ENCODE results near the gene DRAM1. TPM values are rescaled to one million over a fixed set of nuclear protein-coding genes. Genes with fewer than 3 reads are reported as not detected.
"Not testable (repeated sequence)": the region's sequence is repeated elsewhere in the genome, so short reads cannot be mapped to it uniquely, and the experiment has no call there.

The DRAM1 gene
- total and polyA plus RNA-seq, 5 donors from 2014 or later, result 2.6 to 4.7 (median 3.5) TPM

DNA sequence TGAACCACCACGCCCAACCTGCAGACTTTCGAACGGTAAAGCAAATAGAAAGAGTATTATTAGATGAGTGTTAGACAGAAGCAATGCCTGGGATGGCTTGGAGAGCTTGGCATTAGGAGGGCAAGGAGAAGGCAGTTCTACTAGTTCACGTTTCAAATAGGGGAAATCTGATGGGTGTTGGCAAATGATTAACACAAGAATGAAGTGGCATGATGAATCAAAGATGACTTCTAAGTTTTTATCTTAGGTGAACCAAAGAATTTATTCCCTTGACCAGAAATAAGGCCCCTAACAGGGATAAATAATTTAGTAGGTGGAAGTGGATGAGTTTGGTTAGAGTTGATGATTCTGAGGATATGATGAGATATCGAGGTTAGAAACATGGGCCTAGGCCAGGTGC is 38.5 kb downstream of the DRAM1 start:
- no peak for ATAC-seq (ENCODE audit: low read depth in 2 of 2)
- H3K27me3 ChIP-seq (ENCODE audit: control insufficient read depth, insufficient read depth, low read length), result no peaks in the 10 kb centered on the region
- no peak overlapping the region for H3K4me3 ChIP-seq (ENCODE audit: low read depth, low read length)
- no peaks in the 10 kb centered on the region for H3K9me3 ChIP-seq (ENCODE audit: control insufficient read depth in 2 of 2, low read length in 2 of 2)
- no peak overlapping the region for H3K27ac Mint-ChIP-seq
- peaks cover 6% of the 10 kb centered on the region for H3K4me1 ChIP-seq (ENCODE audit: control insufficient read depth, insufficient read depth, low read length, poor library complexity, severe bottlenecking)
- peaks cover 0 to 5% (median 2%) of the 10 kb centered on the region in 4 donors for H3K4me1 Mint-ChIP-seq
- no peaks in the 10 kb centered on the region for H3K36me3 Mint-ChIP-seq
- H3K36me3 ChIP-seq (ENCODE audit: control insufficient read depth, insufficient read depth, low read length), result no peaks in the 10 kb centered on the region
- H3K4me3 Mint-ChIP-seq, result no peak overlapping the region
- H3K9me3 Mint-ChIP-seq, result no peaks in the 10 kb centered on the region
- H3K27ac ChIP-seq (ENCODE audit: insufficient read depth, low read length, poor library complexity, severe bottlenecking), result no peak overlapping the region
- no peaks in the 10 kb centered on the region for H3K27me3 Mint-ChIP-seq
- DNase-seq, result no peak

DNA sequence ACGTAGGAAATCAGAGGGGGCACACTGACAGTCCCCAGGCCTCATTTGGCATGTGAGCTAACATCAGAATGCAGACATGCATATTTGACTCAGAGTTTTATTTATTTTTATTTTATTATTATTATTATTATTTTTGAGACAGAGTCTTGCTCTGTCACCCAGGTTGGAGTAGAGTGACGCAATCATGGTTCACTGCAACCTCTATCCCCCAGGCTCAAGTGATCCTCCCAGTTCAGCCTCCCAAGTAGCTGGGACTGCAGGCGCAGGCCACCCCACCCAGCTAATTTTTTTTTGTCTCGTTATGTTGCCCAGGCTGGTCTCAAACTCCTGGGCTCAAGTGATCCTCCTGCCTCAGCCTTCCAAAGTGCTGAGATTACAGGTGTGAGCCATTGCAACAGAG is 41.4 kb downstream of the DRAM1 start:
- not testable (repeated sequence) for ATAC-seq (ENCODE audit: low read depth in 2 of 2); DNase-seq; H3K36me3 Mint-ChIP-seq; H3K36me3 ChIP-seq (ENCODE audit: control insufficient read depth, insufficient read depth, low read length); H3K27me3 ChIP-seq (ENCODE audit: control insufficient read depth, insufficient read depth, low read length); H3K9me3 ChIP-seq (ENCODE audit: control insufficient read depth in 2 of 2, low read length in 2 of 2); H3K27ac ChIP-seq (ENCODE audit: insufficient read depth, low read length, poor library complexity, severe bottlenecking); H3K4me3 Mint-ChIP-seq; H3K4me3 ChIP-seq (ENCODE audit: low read depth, low read length); H3K4me1 ChIP-seq (ENCODE audit: control insufficient read depth, insufficient read depth, low read length, poor library complexity, severe bottlenecking); H3K4me1 Mint-ChIP-seq; H3K9me3 Mint-ChIP-seq; H3K27me3 Mint-ChIP-seq
- H3K27ac Mint-ChIP-seq, result peak overlapping the region in 1 of 3 donors; percentile 14

DNA sequence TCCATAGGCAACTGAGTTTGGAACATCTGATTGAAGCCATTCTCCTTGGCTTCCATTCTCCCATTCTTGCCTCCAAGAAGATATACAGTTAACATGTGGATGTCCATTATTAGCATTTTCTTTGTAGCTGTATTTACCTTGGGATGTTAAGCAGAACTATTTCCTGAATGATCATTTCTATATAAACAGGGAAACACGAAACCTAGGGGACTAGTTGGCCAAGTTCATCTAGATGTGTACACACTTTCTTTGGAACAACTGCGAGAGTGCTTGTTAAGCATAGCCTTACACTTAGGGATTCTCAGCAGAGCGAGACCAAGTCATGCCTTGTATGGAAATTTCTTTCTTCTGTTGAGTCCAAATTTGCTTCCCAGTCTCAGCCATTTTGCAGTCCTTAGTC is 42.1 kb downstream of the DRAM1 start:
- no peak for DNase-seq
- Mint-ChIP-seq H3K27me3 (no peaks in the 10 kb centered on the region), H3K9me3 (no peaks in the 10 kb centered on the region), H3K27ac (no peak overlapping the region), H3K4me1 (peaks cover 0 to 5% (median 2%) of the 10 kb centered on the region in 4 donors), H3K4me3 (no peak overlapping the region), H3K36me3 (no peaks in the 10 kb centered on the region)
- Histone ChIP-seq H3K9me3 (ENCODE audit: control insufficient read depth in 2 of 2, low read length in 2 of 2) (no peaks in the 10 kb centered on the region), H3K27me3 (ENCODE audit: control insufficient read depth, insufficient read depth, low read length) (no peaks in the 10 kb centered on the region), H3K36me3 (ENCODE audit: control insufficient read depth, insufficient read depth, low read length) (no peaks in the 10 kb centered on the region), H3K4me3 (ENCODE audit: low read depth, low read length) (no peak overlapping the region), H3K4me1 (ENCODE audit: control insufficient read depth, insufficient read depth, low read length, poor library complexity, severe bottlenecking) (peaks cover 6% of the 10 kb centered on the region), H3K27ac (ENCODE audit: insufficient read depth, low read length, poor library complexity, severe bottlenecking) (no peak overlapping the region)
- ATAC-seq (ENCODE audit: low read depth in 2 of 2), result no peak

DNA sequence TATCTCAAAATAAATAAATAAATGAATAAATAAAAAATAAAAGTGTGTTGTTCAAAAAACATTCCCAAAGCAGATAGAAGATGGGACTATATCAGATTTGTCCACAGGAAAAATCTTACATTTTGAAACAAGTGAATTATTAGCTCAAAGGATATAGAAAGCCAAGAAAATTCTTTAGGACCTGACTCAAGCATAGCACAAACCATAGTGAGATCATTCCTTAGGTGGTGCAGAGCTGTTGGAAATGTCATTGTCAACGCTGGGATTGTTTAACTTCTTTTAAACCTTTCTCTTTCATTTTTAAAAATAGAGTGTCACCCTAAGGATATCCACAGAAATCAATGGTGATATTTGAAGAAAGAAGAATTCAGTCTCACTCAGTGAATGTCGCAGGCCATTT is 43.5 kb downstream of the DRAM1 start:
- no peaks in the 10 kb centered on the region for H3K36me3 Mint-ChIP-seq
- no peaks in the 10 kb centered on the region for H3K9me3 ChIP-seq (ENCODE audit: control insufficient read depth in 2 of 2, low read length in 2 of 2)
- no peak overlapping the region for H3K27ac Mint-ChIP-seq
- H3K4me3 ChIP-seq (ENCODE audit: low read depth, low read length), result no peak overlapping the region
- no peak for DNase-seq
- H3K27me3 ChIP-seq (ENCODE audit: control insufficient read depth, insufficient read depth, low read length), result no peaks in the 10 kb centered on the region
- no peak for ATAC-seq (ENCODE audit: low read depth in 2 of 2)
- H3K4me1 ChIP-seq (ENCODE audit: control insufficient read depth, insufficient read depth, low read length, poor library complexity, severe bottlenecking), result peaks cover 6% of the 10 kb centered on the region
- H3K4me3 Mint-ChIP-seq, result no peak overlapping the region
- no peaks in the 10 kb centered on the region for H3K27me3 Mint-ChIP-seq
- H3K36me3 ChIP-seq (ENCODE audit: control insufficient read depth, insufficient read depth, low read length), result no peaks in the 10 kb centered on the region
- no peaks in the 10 kb centered on the region for H3K9me3 Mint-ChIP-seq
- H3K27ac ChIP-seq (ENCODE audit: insufficient read depth, low read length, poor library complexity, severe bottlenecking), result no peak overlapping the region
- H3K4me1 Mint-ChIP-seq, result peaks cover 0 to 5% (median 2%) of the 10 kb centered on the region in 4 donors

DNA sequence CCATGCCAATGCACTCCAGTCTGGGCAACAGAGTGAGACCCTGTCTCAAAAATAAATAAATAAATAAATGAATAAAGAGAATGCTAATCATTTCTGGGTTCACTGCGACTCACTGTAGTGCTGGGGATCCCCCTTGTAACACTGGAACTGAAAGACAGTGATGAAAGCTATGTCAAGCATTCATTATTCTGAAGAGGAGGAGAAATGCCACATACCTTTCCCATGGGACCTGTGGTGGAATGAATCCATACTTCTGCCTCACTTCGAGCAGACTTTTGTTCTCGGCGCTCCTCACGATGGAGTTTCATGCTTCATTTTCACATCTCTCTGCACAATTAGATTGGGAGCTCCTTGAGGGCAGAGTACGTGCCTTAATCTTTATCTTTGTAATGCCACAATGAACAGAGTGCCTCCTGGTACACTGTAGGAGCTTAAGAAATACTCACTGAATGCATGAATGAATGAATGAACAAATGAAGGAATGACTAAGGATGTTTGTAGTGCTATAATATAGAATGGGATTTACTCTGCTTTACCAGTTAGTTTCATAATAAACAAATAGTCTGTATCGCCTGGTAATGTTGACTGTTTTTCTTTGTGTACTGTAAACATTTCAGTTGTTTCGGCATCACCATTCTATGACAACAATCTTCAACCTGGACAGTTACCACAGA is 45.8 kb downstream of the DRAM1 start:
- Mint-ChIP-seq H3K36me3 (no peaks in the 10 kb centered on the region), H3K27me3 (peaks cover 4% of the 10 kb centered on the region), H3K4me1 (no peaks in the 10 kb centered on the region), H3K4me3 (no peak overlapping the region), H3K27ac (no peak overlapping the region), H3K9me3 (no peaks in the 10 kb centered on the region)
- no peak for ATAC-seq (ENCODE audit: low read depth in 2 of 2)
- Histone ChIP-seq H3K27ac (ENCODE audit: insufficient read depth, low read length, poor library complexity, severe bottlenecking) (no peak overlapping the region), H3K27me3 (ENCODE audit: control insufficient read depth, insufficient read depth, low read length) (no peaks in the 10 kb centered on the region), H3K4me1 (ENCODE audit: control insufficient read depth, insufficient read depth, low read length, poor library complexity, severe bottlenecking) (no peaks in the 10 kb centered on the region), H3K36me3 (ENCODE audit: control insufficient read depth, insufficient read depth, low read length) (no peaks in the 10 kb centered on the region), H3K9me3 (ENCODE audit: control insufficient read depth in 2 of 2, low read length in 2 of 2) (no peaks in the 10 kb centered on the region), H3K4me3 (ENCODE audit: low read depth, low read length) (no peak overlapping the region)
- DNase-seq, result no peak

DNA sequence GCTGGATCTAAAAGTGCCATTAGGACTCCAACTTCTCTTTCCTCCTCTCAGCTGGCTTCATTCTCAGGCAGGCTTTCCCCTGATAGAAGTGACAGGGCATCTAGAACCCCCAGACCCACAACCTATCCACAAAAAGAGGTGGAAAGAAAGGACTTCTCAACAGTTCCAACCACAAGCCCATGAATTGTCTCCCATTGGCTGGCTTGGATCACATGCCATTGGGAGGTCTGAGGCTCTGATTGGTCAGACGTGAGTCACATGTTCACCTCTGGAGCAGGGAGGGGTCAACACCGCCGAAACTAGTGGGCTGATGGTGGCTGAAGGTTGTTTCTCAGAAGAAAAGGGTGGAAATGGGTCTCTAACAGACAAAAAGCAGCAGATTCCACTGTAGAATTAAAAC is 47.2 kb downstream of the DRAM1 start:
- DNase-seq (no peak), ATAC-seq (ENCODE audit: low read depth in 2 of 2) (no peak)
- H3K27me3 ChIP-seq (ENCODE audit: control insufficient read depth, insufficient read depth, low read length), result no peaks in the 10 kb centered on the region
- Mint-ChIP-seq H3K36me3 (no peaks in the 10 kb centered on the region), H3K27ac (no peak overlapping the region), H3K27me3 (peaks cover 4% of the 10 kb centered on the region), H3K4me3 (no peak overlapping the region), H3K4me1 (no peaks in the 10 kb centered on the region), H3K9me3 (no peaks in the 10 kb centered on the region)
- no peaks in the 10 kb centered on the region for H3K36me3 ChIP-seq (ENCODE audit: control insufficient read depth, insufficient read depth, low read length)
- no peak overlapping the region for H3K27ac ChIP-seq (ENCODE audit: insufficient read depth, low read length, poor library complexity, severe bottlenecking)
- H3K4me3 ChIP-seq (ENCODE audit: low read depth, low read length), result no peak overlapping the region
- H3K4me1 ChIP-seq (ENCODE audit: control insufficient read depth, insufficient read depth, low read length, poor library complexity, severe bottlenecking), result no peaks in the 10 kb centered on the region
- no peaks in the 10 kb centered on the region for H3K9me3 ChIP-seq (ENCODE audit: control insufficient read depth in 2 of 2, low read length in 2 of 2)

DNA sequence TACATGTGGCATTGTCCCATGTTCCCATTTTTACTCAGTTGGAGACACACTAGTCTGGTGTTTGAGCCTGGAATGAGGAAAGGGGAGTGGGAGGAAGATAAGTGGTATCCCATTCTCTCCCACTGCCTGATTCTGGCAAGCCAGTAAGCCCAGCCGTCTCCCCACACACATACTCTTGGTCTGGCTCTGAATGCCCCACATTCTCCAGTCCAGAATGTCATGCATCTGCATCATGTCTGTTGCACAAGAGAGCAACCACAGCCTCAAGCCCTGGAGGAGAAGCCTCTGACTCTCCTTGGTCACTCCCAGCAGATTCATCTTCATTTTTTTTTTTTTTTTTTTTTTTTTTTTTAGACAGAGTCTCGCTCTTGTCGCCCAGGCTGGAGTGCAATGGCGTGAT is 48.0 kb downstream of the DRAM1 start:
- Mint-ChIP-seq H3K27ac (no peak overlapping the region), H3K9me3 (no peaks in the 10 kb centered on the region), H3K4me1 (no peaks in the 10 kb centered on the region), H3K27me3 (peaks cover 4% of the 10 kb centered on the region), H3K4me3 (no peak overlapping the region), H3K36me3 (no peaks in the 10 kb centered on the region)
- Histone ChIP-seq H3K36me3 (ENCODE audit: control insufficient read depth, insufficient read depth, low read length) (no peaks in the 10 kb centered on the region), H3K9me3 (ENCODE audit: control insufficient read depth in 2 of 2, low read length in 2 of 2) (no peaks in the 10 kb centered on the region), H3K27me3 (ENCODE audit: control insufficient read depth, insufficient read depth, low read length) (no peaks in the 10 kb centered on the region), H3K4me1 (ENCODE audit: control insufficient read depth, insufficient read depth, low read length, poor library complexity, severe bottlenecking) (no peaks in the 10 kb centered on the region), H3K27ac (ENCODE audit: insufficient read depth, low read length, poor library complexity, severe bottlenecking) (no peak overlapping the region), H3K4me3 (ENCODE audit: low read depth, low read length) (no peak overlapping the region)
- DNase-seq (no peak), ATAC-seq (ENCODE audit: low read depth in 2 of 2) (no peak)

DNA sequence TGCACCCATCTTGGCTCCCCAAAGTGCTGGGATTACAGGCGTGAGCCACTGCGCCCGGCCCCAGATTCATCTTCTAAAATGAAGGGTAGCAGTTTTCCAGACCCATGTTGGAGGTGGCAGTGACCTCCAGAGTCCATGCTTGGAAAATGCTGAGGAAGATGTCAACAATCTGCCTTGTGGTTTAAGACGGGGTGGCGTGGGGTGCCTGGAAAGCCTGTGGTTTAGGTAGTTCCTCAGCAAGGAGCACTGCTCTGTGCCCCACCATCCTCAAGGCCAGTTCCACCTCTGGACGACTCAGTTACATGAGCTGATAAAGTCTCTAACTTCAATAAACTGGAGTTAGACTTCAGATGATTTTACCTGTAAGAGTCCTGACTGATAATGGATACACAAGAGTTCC is 48.6 kb downstream of the DRAM1 start:
- H3K9me3 ChIP-seq (ENCODE audit: control insufficient read depth in 2 of 2, low read length in 2 of 2), result no peaks in the 10 kb centered on the region
- H3K27me3 ChIP-seq (ENCODE audit: control insufficient read depth, insufficient read depth, low read length), result no peaks in the 10 kb centered on the region
- Mint-ChIP-seq H3K36me3 (no peaks in the 10 kb centered on the region), H3K4me3 (no peak overlapping the region), H3K4me1 (no peaks in the 10 kb centered on the region), H3K27me3 (peaks cover 4% of the 10 kb centered on the region), H3K27ac (no peak overlapping the region), H3K9me3 (no peaks in the 10 kb centered on the region)
- H3K36me3 ChIP-seq (ENCODE audit: control insufficient read depth, insufficient read depth, low read length), result no peaks in the 10 kb centered on the region
- no peak for DNase-seq
- no peaks in the 10 kb centered on the region for H3K4me1 ChIP-seq (ENCODE audit: control insufficient read depth, insufficient read depth, low read length, poor library complexity, severe bottlenecking)
- no peak overlapping the region for H3K4me3 ChIP-seq (ENCODE audit: low read depth, low read length)
- ATAC-seq (ENCODE audit: low read depth in 2 of 2), result no peak
- no peak overlapping the region for H3K27ac ChIP-seq (ENCODE audit: insufficient read depth, low read length, poor library complexity, severe bottlenecking)

Measured in CD4-positive, CD25-positive, alpha-beta regulatory T cell (primary cell).